SH-SY5Y (cell line): ENCODE data around the gene JAG1.

Experiments
- GATA2 ChIP-seq: IDR thresholded peaks from 2 replicates; pipeline ENCODE4 v1.6.1; 2011; ENCODE audit warnings: mild to moderate bottlenecking, low read depth, low read length
- GATA3 ChIP-seq: IDR thresholded peaks from 2 replicates; pipeline ENCODE4 v1.6.1; 2011; ENCODE audit warnings: low read depth, mild to moderate bottlenecking, low read length, moderate library complexity

DNA sequence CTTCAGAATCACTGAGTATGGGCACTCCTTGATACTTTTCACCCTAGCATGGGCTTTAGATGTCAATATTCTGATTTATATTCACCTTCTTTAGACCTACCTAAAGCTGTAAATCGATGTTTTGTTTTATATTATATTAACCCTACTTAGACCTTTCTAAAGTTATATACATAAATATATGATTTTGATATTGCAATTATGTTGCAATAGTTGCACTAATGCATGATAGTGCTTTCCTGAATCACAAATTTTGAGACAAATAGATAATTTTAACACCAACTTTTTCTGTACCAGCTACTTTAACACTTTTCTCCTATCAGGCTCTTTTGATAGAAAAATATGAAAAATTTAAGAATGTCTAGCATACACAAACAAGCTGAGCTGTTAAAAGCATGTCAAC, 34.0 kb upstream of the JAG1 start:
- no peak for TF ChIP-seq GATA2
- TF ChIP-seq GATA3: no peak
